Breast epithelium (tissue), 3 donors: ENCODE data around the gene TMCC1.

Experiments
- CTCF ChIP-seq, 3 donors: fragments of 450-650 bp; IDR thresholded peaks; one replicate each; pipeline ENCODE4 v1.5.1; 2016 to 2017; ENCODE audit warnings: antibody characterized with exemption in 3 of 3, mild to moderate bottlenecking in 3 of 3, moderate library complexity in 3 of 3
- POLR2A ChIP-seq: fragments of 450-650 bp; IDR thresholded peaks from one replicate; pipeline ENCODE4 v1.6.1; 2016; ENCODE audit warnings: antibody characterized with exemption, mild to moderate bottlenecking, moderate library complexity
- POLR2AphosphoS5 ChIP-seq, 3 donors: sonication (generic); formaldehyde crosslinking; IDR thresholded peaks; one replicate each; pipeline ENCODE4 v1.6.1; 2017; ENCODE audit warnings: antibody characterized with exemption in 3 of 3

DNA sequence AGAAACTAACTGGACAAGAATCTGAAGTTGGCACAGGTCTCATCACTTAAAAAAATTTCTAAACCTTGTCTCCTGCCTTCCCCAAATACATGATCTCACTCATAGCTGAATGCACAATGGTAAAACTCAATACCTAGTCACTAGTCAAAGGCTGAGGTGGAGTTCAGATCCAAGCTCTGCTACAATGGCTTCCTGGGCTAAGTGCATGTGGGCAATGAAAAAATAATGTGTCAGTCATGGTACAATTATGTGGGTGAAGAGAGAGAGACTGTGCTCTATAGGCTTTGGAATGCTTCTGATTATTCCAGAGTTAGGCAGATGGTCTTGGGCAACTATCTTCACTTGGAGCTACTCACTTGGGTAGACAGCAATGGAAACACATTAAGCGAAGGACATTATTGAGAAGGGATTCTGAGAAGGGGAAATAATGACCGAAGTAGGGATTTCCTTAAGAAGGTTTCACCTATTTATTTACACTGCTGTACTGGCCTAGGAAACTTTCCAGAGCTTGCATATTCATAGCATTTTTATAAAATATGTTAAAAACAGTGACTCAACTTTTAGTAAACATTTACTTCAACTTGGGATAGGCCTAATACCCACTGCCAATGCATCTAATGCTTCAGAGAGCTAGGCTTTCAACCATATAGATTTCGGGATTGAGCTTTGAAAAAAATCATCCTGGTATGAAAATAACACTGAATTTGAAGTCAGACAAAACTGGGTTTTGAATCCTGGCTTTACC, 228.3 kb downstream of the TMCC1 start:
- TF ChIP-seq POLR2A = no peak
- TF ChIP-seq CTCF (IDR thresholded peaks at IDR 0.05) = no peak
- no peak for TF ChIP-seq POLR2AphosphoS5 (IDR thresholded peaks at IDR 0.05)
